Measurements from ENCODE around the gene TLK1. TPM values are rescaled to one million over a fixed set of nuclear protein-coding genes. Genes with fewer than 3 reads are reported as not detected.

TLK1 gene
- polyA plus RNA-seq, 1 donor from 2014 or later: 33.1 TPM

GRCh38 chr2:171134624-171135230, 26.0 kb downstream of the TLK1 start:
- Histone ChIP-seq H3K9ac (ENCODE audit: low read length) (no peak overlapping the region), H3K9me2 (ENCODE audit: insufficient read depth, low read length) (no peaks in the 10 kb centered on the region), H4K20me1 (ENCODE audit: insufficient read depth) (no peaks in the 10 kb centered on the region)

GRCh38 chr2:171132086-171132485, 28.6 kb downstream of the TLK1 start:
- H3K9me2 ChIP-seq (ENCODE audit: insufficient read depth, low read length): no peaks in the 10 kb centered on the region
- no peaks in the 10 kb centered on the region for H3K36me3 ChIP-seq (ENCODE audit: insufficient read depth, low read length)
- no peak overlapping the region for H3K9ac ChIP-seq (ENCODE audit: low read length)
- H3K4me2 ChIP-seq (ENCODE audit: low read length): no peak overlapping the region
- TF ChIP-seq SMC3 (conservative IDR thresholded peaks at IDR 0.05; ENCODE audit: poor library complexity) (no peak), RAD21 (conservative IDR thresholded peaks at IDR 0.05) (no peak), MXI1 (conservative IDR thresholded peaks at IDR 0.05; ENCODE audit: poor library complexity, severe bottlenecking) (no peak), EP300 (conservative IDR thresholded peaks at IDR 0.05; ENCODE audit: poor library complexity, severe bottlenecking) (no peak), TAF1 (IDR thresholded peaks at IDR 0.05; ENCODE audit: low read depth) (no peak), POLR2AphosphoS5 (IDR thresholded peaks at IDR 0.05) (no peak), EZH2 (IDR thresholded peaks at IDR 0.05; ENCODE audit: borderline replicate concordance, insufficient read depth, low read length, poor library complexity, severe bottlenecking) (no peak)
- TF ChIP-seq, protein P1, sequence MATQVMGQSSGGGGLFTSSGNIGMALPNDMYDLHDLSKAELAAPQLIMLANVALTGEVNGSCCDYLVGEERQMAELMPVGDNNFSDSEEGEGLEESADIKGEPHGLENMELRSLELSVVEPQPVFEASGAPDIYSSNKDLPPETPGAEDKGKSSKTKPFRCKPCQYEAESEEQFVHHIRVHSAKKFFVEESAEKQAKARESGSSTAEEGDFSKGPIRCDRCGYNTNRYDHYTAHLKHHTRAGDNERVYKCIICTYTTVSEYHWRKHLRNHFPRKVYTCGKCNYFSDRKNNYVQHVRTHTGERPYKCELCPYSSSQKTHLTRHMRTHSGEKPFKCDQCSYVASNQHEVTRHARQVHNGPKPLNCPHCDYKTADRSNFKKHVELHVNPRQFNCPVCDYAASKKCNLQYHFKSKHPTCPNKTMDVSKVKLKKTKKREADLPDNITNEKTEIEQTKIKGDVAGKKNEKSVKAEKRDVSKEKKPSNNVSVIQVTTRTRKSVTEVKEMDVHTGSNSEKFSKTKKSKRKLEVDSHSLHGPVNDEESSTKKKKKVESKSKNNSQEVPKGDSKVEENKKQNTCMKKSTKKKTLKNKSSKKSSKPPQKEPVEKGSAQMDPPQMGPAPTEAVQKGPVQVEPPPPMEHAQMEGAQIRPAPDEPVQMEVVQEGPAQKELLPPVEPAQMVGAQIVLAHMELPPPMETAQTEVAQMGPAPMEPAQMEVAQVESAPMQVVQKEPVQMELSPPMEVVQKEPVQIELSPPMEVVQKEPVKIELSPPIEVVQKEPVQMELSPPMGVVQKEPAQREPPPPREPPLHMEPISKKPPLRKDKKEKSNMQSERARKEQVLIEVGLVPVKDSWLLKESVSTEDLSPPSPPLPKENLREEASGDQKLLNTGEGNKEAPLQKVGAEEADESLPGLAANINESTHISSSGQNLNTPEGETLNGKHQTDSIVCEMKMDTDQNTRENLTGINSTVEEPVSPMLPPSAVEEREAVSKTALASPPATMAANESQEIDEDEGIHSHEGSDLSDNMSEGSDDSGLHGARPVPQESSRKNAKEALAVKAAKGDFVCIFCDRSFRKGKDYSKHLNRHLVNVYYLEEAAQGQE (IDR thresholded peaks at IDR 0.05; ENCODE audit: borderline replicate concordance): no peak
- TF ChIP-seq, protein P2, sequence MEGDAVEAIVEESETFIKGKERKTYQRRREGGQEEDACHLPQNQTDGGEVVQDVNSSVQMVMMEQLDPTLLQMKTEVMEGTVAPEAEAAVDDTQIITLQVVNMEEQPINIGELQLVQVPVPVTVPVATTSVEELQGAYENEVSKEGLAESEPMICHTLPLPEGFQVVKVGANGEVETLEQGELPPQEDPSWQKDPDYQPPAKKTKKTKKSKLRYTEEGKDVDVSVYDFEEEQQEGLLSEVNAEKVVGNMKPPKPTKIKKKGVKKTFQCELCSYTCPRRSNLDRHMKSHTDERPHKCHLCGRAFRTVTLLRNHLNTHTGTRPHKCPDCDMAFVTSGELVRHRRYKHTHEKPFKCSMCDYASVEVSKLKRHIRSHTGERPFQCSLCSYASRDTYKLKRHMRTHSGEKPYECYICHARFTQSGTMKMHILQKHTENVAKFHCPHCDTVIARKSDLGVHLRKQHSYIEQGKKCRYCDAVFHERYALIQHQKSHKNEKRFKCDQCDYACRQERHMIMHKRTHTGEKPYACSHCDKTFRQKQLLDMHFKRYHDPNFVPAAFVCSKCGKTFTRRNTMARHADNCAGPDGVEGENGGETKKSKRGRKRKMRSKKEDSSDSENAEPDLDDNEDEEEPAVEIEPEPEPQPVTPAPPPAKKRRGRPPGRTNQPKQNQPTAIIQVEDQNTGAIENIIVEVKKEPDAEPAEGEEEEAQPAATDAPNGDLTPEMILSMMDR (IDR thresholded peaks at IDR 0.05; ENCODE audit: poor library complexity, severe bottlenecking): no peak
- peaks cover 87% of the 10 kb centered on the region for H3K79me2 ChIP-seq (replicated peaks; ENCODE audit: insufficient read depth, low read length)
- H3K9me3 ChIP-seq (ENCODE audit: low read length): no peaks in the 10 kb centered on the region
- H3F3A ChIP-seq (ENCODE audit: insufficient read depth, low read length, poor library complexity, severe bottlenecking): no peaks in the 10 kb centered on the region
- H4K20me1 ChIP-seq (ENCODE audit: insufficient read depth): no peaks in the 10 kb centered on the region
- no peaks in the 10 kb centered on the region for H3K27me3 ChIP-seq (ENCODE audit: insufficient read depth, low read depth, low read length)
- no peak overlapping the region for H3K4me3 ChIP-seq (ENCODE audit: low read length)
- H3K27ac ChIP-seq (ENCODE audit: low read length): no peak overlapping the region
- H2AFZ ChIP-seq (ENCODE audit: low read depth, low read length): no peak overlapping the region

More at GRCh38 chr2:171134624-171135230, 26.0 kb downstream of the TLK1 start:
- H3K27me3 ChIP-seq (ENCODE audit: insufficient read depth, low read depth, low read length): no peaks in the 10 kb centered on the region
- H3K4me3 ChIP-seq (ENCODE audit: low read length): no peak overlapping the region
- no peaks in the 10 kb centered on the region for H3K9me3 ChIP-seq (ENCODE audit: low read length)
- TF ChIP-seq, protein P2 (IDR thresholded peaks at IDR 0.05; ENCODE audit: poor library complexity, severe bottlenecking): no peak
- TF ChIP-seq RAD21 (conservative IDR thresholded peaks at IDR 0.05) (no peak), SMC3 (conservative IDR thresholded peaks at IDR 0.05; ENCODE audit: poor library complexity) (no peak), EZH2 (IDR thresholded peaks at IDR 0.05; ENCODE audit: borderline replicate concordance, insufficient read depth, low read length, poor library complexity, severe bottlenecking) (no peak), EP300 (conservative IDR thresholded peaks at IDR 0.05; ENCODE audit: poor library complexity, severe bottlenecking) (no peak), POLR2AphosphoS5 (IDR thresholded peaks at IDR 0.05) (no peak), MXI1 (conservative IDR thresholded peaks at IDR 0.05; ENCODE audit: poor library complexity, severe bottlenecking) (no peak), TAF1 (IDR thresholded peaks at IDR 0.05; ENCODE audit: low read depth) (no peak)
- TF ChIP-seq, protein P1 (IDR thresholded peaks at IDR 0.05; ENCODE audit: borderline replicate concordance): no peak
- H2AFZ ChIP-seq (ENCODE audit: low read depth, low read length): no peak overlapping the region
- no peaks in the 10 kb centered on the region for H3F3A ChIP-seq (ENCODE audit: insufficient read depth, low read length, poor library complexity, severe bottlenecking)
- no peaks in the 10 kb centered on the region for H3K36me3 ChIP-seq (ENCODE audit: insufficient read depth, low read length)
- no peak overlapping the region for H3K27ac ChIP-seq (ENCODE audit: low read length)
- no peak overlapping the region for H3K4me2 ChIP-seq (ENCODE audit: low read length)
- H3K79me2 ChIP-seq (replicated peaks; ENCODE audit: insufficient read depth, low read length): peaks cover 89% of the 10 kb centered on the region

All from neural cell (in vitro differentiated cells).